ENCODE results near the gene ZSWIM5. TPM values are rescaled to one million over a fixed set of nuclear protein-coding genes. Genes with fewer than 3 reads are reported as not detected.

ZSWIM5 gene
- total RNA-seq, 4 donors from 2014 or later, result 1.3 to 2.2 (median 1.7) TPM

- no peak overlapping the region for H3K4me3 ChIP-seq (ENCODE audit: low read depth, poor library complexity, severe bottlenecking)
- no peak for DNase-seq (ENCODE audit: low spot score in 2 of 2)
- TF ChIP-seq, protein P1, sequence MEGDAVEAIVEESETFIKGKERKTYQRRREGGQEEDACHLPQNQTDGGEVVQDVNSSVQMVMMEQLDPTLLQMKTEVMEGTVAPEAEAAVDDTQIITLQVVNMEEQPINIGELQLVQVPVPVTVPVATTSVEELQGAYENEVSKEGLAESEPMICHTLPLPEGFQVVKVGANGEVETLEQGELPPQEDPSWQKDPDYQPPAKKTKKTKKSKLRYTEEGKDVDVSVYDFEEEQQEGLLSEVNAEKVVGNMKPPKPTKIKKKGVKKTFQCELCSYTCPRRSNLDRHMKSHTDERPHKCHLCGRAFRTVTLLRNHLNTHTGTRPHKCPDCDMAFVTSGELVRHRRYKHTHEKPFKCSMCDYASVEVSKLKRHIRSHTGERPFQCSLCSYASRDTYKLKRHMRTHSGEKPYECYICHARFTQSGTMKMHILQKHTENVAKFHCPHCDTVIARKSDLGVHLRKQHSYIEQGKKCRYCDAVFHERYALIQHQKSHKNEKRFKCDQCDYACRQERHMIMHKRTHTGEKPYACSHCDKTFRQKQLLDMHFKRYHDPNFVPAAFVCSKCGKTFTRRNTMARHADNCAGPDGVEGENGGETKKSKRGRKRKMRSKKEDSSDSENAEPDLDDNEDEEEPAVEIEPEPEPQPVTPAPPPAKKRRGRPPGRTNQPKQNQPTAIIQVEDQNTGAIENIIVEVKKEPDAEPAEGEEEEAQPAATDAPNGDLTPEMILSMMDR (IDR thresholded peaks at IDR 0.05), result no peak
- no peak for TF ChIP-seq POLR2A (IDR thresholded peaks at IDR 0.05)
- 93% methylated on average over 4 of the region's 4 CpGs for WGBS, 2 donors
- intact Hi-C loops (cut with DNase I; ENCODE audit: low total_unique reads), result no loop called here
Measured at GRCh38 chr1:45221716-45222115, 15.3 kb upstream of the ZSWIM5 start.

- no peak for DNase-seq (ENCODE audit: low spot score in 2 of 2)
- intact Hi-C loops (cut with DNase I; ENCODE audit: low total_unique reads), result no loop called here
- TF ChIP-seq, protein P1 (IDR thresholded peaks at IDR 0.05), result no peak
- TF ChIP-seq POLR2A (IDR thresholded peaks at IDR 0.05), result no peak
- H3K4me3 ChIP-seq (ENCODE audit: low read depth, poor library complexity, severe bottlenecking), result no peak overlapping the region
Measured at GRCh38 chr1:45216861-45217260, 10.5 kb upstream of the ZSWIM5 start.

DNA sequence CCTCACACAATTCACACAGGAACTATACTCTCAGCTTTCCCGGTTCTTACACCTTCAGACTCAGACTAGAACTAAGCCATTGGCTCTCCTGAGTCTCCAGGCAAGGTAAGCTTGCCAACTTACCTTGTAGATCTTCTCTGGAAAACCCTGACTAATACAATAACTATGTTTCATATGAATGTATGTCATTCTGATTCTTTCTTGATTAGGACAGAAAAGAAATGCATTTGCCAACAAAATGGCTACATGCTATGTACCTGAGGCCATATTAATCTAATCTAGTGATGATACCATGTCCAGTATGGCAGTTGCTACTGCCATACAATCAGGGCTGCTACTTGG lies 9.8 kb upstream of the ZSWIM5 start:
- DNase-seq (ENCODE audit: low spot score in 2 of 2), result no peak
- H3K4me3 ChIP-seq (ENCODE audit: low read depth, poor library complexity, severe bottlenecking), result no peak overlapping the region
- intact Hi-C loops (cut with DNase I; ENCODE audit: low total_unique reads), result no loop called here
- 33 to 49% methylated on average over 1 of the region's 1 CpG for WGBS, 2 donors
- TF ChIP-seq, protein P1 (IDR thresholded peaks at IDR 0.05), result no peak
- TF ChIP-seq POLR2A (IDR thresholded peaks at IDR 0.05), result no peak

DNA sequence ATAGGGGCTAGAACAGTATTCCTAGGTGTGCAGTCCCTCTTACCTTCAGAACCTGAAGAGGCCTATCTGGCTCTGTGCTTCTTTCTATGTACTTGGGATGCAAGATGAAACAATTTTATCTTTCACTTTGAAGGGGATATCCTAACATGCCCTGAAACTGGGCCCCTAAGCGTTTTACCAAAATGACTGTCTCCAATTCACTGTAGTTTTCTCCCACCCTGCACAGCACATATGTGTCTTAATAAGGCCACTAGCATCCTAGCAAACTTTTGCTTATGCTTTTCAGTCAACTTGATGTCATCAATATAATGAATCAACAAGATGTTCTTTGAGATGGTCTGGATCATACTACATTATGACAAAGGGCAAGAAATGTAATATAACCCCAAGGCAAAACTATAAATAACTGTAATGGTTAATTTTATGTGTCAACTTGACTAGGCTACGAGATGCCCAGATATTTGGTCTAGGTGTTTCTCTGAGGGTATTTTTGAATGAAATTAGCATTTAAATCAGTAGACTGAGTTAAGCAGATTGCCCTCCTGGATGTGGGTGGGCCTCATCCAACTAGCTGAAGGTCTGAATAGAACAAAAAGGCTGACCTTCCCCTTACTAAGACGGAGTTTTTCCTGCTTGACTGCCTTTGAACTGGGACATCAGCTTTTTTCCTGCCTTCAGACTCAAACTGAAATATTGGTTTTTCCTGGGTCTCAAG lies 9.2 kb upstream of the ZSWIM5 start:
- intact Hi-C loops (cut with DNase I; ENCODE audit: low total_unique reads), result no loop called here
- 72 to 80% methylated on average over 3 of the region's 3 CpGs for WGBS, 2 donors
- TF ChIP-seq, protein P1 (IDR thresholded peaks at IDR 0.05), result no peak
- TF ChIP-seq POLR2A (IDR thresholded peaks at IDR 0.05), result no peak
- H3K4me3 ChIP-seq (ENCODE audit: low read depth, poor library complexity, severe bottlenecking), result no peak overlapping the region
- DNase-seq (ENCODE audit: low spot score in 2 of 2), result no peak

DNA sequence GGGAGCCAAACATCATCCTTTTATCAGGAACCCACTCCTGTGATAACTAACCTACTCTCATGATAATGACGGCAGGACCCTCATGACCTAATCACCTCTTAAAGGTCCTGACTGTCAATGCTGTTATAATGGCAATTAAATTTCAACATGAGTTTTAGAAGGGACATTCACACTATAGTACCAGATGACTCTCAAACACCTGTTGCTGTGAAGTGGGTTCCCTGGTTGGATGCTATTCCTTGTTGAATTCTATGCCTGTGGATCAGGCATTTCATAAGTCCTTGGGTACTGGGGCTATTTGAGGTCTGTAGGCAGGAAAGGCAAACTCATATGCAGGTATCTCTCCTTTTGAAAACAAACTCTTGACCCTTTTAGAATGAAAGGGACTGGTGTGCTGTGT lies 7.5 kb upstream of the ZSWIM5 start:
- 81 to 88% methylated on average over 1 of the region's 1 CpG for WGBS, 2 donors
- TF ChIP-seq, protein P1 (IDR thresholded peaks at IDR 0.05), result no peak
- TF ChIP-seq POLR2A (IDR thresholded peaks at IDR 0.05), result no peak
- intact Hi-C loops (cut with DNase I; ENCODE audit: low total_unique reads), result no loop called here
- H3K4me3 ChIP-seq (ENCODE audit: low read depth, poor library complexity, severe bottlenecking), result no peak overlapping the region
- no peak for DNase-seq (ENCODE audit: low spot score in 2 of 2)

DNA sequence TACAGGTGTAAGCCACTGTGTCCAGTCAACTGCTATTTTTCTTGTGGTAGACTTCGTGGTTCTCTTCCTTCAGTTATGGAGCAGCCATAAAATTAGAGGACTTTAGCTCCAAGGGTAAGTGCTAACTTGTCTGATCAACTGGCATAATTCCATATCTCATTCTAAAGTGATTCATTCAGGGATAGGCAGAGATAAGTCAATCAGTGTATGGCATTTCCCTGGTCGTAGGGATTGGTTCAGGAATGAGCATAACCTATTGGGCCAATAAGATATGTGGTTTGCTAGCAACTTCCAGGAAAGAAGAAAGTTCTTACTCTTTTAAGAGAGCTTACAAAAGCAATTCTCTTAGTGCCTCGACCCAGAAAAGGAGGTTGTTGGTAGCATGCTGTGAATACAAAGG lies 4.7 kb upstream of the ZSWIM5 start:
- intact Hi-C loops (cut with DNase I; ENCODE audit: low total_unique reads), result no loop called here
- no peak for TF ChIP-seq POLR2A (IDR thresholded peaks at IDR 0.05)
- TF ChIP-seq, protein P1 (IDR thresholded peaks at IDR 0.05), result no peak
- 42 to 49% methylated on average over 3 of the region's 3 CpGs for WGBS, 2 donors
- no peak overlapping the region for H3K4me3 ChIP-seq (ENCODE audit: low read depth, poor library complexity, severe bottlenecking)
- no peak for DNase-seq (ENCODE audit: low spot score in 2 of 2)

Measured in lower leg skin (tissue), 4 donors.